EL (cell line): ENCODE results near the gene GAS2L3.
"Not testable (repeated sequence)": the region's sequence is repeated elsewhere in the genome, so short reads cannot be mapped to it uniquely, and the experiment has no call there.

Experiments
- DNase-seq: peaks from one replicate; pipeline ENCODE4 v3.0.0-alpha.2; 2016

Gene GAS2L3

DNA sequence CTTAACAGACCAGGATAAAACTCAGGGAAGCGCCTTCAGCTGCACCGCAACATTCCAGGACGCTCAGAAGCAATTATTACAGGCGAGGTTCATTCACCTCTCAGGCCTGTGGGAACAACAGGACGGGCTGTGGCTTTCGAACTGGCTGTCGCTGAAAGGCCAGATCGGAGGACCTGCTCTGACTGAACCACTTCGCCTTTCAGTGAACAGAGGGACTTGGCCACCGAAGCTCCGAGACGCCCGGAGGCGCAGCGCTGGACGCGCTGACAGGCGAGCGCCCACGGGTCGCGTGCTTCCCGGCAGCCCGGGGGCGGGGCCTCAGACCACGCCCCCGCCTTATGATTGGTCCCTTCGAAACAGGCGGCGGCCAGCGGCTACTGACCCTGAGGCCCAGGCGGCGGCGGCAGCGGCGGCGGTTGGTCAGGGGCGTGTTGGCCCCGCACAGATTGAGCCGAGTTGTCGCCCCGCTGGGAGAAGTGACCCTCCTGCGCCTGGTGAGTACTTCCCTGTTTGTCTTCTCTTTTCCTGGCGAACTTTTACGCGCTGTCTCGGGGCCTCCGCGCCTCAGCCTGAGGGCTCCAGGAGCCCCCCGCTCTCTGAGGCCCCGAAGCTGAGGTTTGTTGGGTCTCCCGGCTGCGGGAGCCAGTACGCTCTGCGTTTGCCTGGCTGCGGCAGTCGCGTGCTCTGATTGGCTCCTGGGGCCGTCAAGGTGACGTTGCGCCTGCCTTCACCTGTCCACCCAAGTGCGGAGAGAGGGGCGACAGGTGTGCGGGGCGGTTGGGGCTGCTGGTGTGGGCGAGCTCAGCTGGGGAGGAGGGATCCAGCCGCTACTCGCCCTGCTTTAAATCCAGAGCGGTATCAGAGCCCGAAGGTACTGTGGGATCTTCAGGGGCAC, at the start of gene GAS2L3:
Gene GAS2L3 (plus strand): TSS at position 393 of the 895 bp plus-strand sequence. CDS start 21,221 bp downstream, outside the sequence.
- DNase-seq, result peak; percentile 89

DNA sequence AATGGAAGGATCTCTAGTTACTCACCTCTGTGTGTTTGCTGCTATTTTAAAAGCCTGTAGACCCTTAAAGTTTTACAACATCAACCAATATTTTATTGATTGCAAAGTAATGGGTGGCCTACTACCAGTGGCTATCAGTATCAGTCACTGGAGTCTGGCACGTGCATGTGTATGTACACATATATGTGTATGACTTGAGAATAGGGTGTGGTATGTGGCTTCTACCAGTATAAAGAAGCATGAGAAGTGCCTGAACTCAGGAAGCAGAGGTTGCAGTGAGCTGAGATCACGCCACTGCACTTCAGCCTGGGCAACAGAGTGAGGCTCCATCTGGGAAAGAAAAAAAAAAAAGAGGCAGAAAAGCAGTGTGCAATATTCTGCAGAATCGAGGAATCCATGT, 45.5 kb upstream of the GAS2L3 start:
- DNase-seq, result no peak

DNA sequence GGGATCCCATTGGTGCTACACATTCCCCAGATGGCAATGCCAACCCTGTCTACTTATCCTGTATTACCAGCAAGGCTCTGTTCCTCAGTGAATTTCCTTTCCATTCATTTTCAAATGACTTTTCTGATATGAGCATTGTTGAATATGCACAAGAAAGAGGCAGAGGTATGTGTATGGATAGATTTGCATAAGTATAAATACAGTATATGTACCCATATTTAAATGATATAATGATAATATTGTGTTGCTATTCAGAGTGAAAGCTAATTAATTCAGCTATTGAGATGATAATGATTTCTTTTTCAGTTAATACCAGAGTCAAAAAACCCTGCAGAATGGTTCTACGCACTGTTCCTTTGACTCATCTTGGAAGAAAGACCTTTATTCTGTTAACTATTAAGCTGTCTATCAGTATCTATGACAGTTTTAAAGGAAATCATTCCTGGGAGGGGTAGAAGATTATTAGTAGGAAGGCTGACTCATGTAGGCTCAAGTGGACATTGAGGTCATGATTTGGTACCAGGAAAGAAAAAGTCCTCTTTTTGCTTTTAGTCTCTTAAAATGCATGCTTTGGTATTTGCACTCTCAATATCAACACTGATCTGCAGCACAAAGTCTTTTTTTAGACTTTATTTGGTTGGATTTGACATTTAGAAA, 44.9 kb upstream of the GAS2L3 start:
- no peak for DNase-seq

DNA sequence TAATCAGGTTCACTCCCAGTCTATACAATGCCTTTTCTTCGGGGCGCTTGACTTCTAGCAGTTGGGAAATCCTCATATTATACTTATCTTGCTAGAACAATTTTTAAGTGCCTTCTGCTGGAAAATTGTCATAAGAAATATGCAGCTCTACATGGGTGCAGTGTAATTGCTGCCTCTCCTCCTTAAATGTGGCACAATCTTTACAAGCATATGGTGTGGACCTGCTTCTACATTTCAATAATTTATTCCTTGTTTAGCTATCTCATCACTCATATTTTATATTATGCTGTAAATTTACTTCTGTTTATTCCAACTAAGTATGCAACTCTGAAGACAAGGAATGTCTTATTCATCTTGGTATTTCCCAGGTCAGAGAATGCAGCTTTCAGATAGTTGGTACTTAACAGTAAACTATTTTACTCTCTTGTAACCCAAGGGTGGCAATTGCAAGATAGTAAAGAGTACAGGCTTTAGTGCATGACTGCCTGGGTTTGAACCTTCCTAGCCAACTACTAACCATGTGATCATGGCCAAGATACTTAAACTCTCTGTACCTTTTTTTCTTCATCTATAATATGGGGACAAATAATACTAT, 43.6 kb upstream of the GAS2L3 start:
- DNase-seq, result no peak

DNA sequence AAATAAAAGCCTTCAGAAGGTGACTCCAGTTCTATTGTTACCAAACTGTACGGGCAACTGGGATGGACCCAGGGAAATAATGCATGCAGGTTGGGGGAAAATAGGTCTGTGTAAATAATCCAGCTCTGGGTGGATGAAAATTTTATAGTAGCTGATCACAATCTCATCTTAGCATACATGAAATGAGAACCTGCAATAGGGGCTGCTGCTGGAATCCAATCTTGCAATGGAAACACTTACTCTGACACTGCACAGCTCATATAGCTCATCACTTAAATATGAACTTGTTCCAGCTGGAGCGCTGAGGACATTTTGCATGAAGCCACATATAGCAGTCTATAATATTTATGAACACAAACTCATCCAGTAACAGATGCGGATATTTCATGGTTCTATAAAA, 40.1 kb upstream of the GAS2L3 start:
- DNase-seq, result no peak

DNA sequence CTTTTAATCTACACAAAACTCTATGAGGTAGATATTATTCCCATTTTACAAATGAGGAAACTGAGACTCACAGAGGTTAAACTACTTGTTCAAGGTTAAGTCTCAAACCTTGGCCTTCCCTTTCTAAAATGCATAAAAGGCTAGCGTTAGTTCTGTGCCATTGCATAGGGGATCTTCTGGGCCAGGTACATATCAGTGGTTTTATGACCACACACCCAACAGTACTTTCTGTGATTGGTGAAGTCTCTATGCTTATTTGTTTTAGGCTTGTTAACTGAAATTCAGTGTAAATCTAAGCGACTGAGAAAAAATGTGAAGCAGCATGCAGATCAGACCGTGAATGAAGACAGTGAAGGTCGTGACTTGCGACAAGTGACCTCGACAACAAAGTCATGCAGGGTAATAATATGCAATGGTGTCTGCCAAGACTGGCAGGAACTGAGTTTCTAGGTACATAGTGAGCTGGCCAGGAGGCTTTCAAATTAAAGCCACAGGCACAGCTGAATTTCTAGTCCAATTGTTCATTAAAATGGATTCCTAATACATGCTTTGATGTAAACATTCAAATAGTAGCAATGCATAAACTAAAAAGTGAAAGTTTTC, 38.8 kb upstream of the GAS2L3 start:
- DNase-seq, result no peak

DNA sequence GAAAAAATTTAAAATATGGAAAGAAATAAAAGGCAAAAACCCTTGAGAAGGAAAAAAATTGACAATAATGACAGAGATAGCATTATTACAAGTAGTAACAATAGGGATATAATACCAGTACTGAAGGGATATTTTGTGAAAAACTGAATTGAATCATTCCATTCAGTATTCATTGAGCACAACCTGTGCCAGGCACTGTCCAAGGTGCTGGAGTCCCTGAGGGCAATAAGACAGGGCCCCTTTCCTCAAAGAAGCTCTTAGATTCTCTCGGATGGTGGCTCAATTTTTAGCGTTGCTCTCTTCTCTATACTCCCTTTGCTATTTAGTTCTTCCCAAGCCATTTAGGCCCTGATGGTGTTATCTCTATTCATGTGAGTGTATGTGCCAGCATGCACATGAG, 34.3 kb upstream of the GAS2L3 start:
- DNase-seq, result peak; percentile 41

DNA sequence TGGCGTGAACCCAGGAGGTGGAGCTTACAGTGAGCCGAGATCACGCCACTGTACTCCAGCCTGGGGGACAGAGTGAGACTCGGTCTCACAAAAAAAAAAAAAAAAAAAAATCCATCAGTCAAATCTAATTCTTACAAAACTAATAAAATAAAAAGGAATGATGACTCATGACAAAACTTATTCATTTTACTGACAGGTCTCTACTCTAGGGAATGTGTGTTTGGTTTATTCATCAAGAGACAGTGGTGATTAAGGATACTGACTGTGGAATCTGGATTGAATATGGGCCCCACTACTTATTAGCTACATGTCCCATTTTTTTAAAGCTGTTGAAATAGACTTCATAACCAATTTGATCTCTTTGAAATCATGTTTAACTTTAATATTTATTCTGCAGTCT, 29.3 kb upstream of the GAS2L3 start:
- no peak for DNase-seq

DNA sequence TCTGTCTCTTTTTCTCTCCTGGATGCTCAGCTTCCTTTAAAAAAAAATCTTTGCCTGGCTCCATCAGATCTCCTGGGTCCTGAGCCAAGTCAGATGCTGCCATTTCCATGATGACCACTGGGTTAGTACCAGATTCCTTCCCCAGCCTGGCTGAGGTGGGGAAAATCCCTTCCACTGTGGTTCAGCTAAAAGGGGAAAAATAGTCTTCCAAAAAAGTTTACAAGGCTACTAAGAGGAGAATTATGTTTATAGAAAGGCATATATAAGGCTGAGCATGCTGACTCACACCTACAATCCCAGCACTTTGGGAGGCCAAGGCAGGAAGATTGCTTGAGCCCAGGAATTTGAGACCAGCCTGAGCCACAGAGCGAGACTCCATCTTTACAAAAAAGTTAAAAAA, 28.4 kb upstream of the GAS2L3 start:
- DNase-seq, result peak; percentile 47

DNA sequence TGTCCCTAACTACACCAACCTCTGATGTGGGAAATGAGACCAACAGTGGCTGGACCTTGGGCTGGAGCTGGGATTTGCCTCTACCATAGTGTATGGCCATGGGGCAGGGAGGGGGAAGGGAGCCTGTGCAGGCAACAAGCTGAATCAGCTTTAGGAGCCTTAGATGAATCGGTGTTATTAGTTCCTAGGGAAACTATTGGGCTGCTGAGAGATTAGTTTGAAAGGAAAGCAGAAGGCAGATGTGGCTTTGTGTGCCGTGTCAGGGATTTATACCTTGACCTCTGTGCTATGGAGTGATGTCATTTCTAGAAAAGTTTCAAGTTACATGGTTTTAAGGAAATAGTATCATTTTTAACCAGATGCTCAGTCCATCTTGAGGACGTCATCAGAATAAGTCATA, 19.5 kb upstream of the GAS2L3 start:
- no peak for DNase-seq

DNA sequence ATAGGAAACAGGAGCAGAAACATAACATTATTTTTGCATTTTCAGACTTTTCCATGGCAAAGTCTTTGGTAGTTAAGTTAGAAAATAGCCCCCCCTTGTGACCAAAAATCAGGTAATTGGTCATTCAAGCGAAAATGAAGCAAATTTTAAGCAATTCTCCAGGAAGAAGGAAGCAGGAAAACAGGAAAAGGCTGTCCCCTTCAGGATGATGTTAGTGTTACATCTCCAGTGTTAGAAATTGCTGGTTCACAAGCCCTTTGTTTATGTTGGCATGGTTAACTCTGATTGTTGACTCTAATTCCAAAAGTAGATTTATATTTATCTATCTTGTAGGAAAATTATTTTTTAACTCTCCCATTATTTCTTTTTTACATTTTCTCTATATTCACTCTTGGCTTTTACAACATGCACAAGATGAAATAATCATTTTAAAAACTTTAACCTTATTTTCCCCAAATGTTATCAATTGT, 18.8 kb upstream of the GAS2L3 start:
- peak; percentile 84 for DNase-seq

DNA sequence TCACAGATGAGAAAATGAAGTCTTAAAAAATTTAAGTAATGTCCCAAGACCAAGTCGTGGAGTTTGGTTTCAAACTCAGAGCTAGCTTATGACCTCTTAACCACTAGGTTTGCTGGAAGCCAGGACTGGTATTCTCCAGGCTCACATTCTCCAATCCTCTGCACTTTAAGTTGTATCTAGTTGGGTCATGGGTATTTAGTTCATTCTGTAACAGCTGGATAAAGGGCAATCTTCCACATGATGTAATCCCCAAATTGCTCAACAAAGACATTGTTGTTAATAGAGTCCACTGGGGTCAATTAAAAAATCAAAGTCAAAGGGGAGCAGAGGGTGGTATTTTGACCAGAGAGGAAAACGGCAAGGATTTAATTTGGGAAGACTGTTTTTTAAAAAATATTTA, 17.8 kb upstream of the GAS2L3 start:
- no peak for DNase-seq

DNA sequence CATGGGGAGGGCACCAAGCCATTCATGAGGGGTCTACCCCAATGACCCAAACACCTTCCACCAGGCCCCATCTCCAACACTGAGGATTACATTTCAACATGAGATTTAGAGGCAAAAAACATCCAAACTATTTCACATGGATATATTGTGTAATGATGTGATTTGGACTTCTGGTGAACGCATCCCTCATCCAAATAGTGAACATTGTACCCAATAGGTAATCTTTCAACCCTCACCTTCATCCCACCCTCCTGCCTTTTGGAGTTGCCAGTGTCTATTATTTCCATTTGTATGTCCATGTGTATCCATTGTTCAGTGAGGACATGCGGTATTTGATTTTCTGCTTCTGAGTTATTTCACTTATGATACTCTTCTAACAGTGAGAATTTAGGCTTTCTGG, 16.1 kb upstream of the GAS2L3 start:
- no peak for DNase-seq

DNA sequence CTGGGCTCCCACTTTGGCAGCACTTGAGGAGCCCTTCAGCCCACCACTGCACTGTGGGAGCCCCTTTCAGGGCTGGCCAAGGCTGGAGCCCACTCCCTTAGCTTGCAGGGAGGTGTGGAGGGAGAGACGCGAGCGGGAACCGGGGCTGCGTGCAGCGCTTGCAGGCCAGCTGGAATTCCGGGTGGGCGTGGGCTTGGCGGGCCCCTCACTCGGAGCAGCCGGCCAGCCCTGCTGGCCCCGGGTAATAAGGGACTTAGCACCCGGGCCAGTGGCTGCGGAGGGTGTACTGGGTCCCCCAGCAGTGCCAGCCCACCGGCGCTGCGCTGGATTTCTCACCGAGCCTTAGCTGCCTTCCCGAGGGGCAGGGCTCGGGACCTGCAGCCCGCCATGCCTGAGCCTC, 14.2 kb upstream of the GAS2L3 start:
- DNase-seq, result not testable (repeated sequence)

DNA sequence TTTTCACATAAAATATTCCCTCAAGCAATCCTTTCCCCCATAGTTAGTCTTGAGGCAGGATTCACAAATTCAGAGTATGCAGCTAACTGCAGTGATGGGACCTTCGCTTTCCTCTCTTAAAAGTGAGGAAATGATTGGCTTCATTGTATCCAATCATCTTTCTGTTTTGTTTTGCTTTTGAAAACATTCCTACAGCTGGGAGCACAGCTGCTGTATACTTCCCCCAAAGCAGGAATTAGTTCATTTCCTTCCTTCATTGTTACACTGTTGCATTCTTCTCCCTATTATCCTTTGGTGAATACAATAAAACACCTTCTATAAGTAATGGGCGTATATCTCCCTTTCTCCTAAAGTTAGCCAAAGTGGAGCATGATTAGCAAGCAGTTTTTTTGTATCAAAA, 9.4 kb upstream of the GAS2L3 start:
- DNase-seq, result no peak

DNA sequence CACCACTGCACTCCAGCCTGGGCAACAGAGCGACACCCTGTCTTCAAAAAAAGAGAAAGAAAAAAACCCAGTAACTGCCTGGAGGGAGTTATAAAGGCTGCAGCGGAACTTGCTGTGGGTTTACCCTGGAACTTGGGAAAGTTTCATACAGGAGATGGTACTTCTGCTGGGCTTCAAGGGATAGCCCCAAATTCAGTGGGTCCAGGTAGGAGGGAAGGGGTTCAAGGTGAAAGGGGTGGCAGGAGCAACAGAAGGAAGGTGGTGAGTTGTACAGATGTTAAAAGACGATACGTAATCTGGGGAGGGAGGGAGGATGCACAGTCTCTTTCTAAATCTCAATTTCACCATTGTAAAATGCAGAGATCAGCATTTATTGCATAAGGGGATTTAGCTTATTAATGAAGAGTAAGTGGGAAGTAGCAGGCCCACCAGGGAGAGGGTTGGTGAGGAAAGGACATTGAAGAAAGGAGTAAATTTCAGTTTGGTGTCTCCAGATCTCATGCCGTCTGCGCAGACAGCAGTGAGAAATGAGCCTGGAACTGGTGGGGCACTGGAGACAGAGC, 8.5 kb upstream of the GAS2L3 start:
- DNase-seq, result no peak

DNA sequence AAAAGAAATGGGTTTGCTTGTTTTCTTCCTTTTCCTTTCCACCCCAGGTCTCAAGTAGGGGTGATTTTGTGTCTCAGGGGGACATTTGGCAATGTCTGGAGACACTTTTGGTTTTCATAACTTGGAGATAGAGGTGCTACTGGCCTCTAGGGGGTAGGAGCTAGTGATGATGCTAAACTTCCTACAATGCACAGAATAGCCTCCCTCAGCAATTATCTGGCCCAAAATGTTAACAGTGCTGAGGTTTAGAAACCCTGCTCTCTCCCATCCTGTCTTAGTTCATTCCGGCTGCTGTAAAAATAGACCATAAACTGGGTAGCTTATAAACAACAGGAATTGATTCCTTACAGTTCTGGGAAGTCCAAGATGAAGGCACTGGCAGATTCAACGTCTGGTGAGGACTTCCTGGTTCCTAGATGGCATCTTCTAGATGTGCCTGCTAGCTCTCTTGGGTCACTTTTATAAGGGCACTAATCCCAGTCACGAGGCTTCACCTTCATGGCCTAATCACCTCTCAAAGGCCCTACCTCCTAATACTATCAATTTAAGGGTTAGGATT, 7.4 kb upstream of the GAS2L3 start:
- no peak for DNase-seq

DNA sequence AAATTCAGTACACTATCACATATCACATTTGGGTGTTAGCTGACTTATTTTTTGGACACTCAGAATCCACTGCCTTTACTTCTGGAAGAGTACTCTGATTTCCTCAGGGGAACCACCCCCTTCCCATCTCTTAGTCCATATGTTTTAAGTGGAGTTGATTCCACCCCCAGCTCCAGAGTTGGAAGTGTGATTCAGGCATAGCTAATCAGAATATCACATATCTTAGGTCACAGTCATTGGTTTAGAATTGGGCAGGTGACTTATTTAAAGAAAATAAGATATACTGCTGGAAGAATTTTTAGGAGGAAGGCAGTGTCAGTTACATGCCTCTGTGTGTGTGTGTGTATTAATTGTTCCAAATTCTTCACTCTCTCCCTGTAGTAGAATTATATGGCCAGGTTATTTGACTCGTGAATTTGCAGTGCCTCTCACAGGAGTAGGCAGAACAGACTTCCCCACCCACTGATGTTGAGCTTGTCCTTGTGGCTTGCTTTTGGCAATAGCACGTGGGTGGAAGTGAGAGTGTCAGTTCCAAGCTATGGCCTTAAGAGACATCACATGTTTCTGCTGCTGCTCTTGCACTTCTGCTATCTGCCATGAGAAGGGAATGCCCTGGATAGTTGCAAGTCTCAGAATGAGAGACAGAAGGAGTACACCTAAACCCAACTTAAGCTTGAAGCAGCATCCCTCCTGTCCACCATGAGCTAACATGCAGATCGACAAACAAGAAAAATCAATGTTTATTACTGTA, 6.4 kb upstream of the GAS2L3 start:
- DNase-seq, result peak; percentile 19

DNA sequence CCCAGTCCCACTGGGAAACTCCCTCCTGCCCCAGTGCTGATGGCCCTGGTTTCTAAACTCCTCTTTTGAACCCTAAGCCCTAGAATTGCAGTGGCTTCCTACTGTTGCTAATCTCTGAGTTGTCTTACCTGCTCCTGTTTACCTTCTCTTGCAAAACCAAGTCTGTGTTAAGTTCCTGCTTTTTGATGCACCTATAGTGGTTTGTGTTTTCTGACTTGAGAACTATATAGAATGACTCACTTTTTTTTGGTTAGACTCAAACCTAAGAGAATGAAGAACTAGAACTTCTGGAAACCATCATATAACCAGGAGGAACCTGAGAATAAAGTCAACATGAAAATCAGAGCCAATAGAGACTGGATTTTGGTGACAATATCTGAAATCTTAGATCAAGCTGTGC, 5.5 kb upstream of the GAS2L3 start:
- DNase-seq, result no peak

DNA sequence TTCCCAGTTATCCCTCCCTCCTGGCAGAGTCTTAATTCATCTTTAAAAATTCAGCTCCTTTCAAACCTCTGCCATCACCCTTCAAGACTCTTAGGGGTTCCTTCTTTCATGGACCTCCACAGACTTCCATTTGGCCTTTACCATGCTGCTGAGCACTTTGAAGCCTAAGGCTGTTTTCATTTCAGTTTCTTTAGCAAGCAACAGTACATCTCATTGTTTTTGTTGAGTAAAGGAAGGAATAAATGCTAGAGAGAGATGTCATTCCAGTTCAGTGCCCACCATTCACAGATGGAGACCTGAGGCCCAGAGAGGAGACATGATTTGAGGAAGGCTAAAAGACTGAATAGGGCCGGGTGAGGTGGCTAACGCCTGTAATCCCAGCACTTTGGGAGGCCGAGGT, 1.3 kb upstream of the GAS2L3 start:
- no peak for DNase-seq

DNA sequence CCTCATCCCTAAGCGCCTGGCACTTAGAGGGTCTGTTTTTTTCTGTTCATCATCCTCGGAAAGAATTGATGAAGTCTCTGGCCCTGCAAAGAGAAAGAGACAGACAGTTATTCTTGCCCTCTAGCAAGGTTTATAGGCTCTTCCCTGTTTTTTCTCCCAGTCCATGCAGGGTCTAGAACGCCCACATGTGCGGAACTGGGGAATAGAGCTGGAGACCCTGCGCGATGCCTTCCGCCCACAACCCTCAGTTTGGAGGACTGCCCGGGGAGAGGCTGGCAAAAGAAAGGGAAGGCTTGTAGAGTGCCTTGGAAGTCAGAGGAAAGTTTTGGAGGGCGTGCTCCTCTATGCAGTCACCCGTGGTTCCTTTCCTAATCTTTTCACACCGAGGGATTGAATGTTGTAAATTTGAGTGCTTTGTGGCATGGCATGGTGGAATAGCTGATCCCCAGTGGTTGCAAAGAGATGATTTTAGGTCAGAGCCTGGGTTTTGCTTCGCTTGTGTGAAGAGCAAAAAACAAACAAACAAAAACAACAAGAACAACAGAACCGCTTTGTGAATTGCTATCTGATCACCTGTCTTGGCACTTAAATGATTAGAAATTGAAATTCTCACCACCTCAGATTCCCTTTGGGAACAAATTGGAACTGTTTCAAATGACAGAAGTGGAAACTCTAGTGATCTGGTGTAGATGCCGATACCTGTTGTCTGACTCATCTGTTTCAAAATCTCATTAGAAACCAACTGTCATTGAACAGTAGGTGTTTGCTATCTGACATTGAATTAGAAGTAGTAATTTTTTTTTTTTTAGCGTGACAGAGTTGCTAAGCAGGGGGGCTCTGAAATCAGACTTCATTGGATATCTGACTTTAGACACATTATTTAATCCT, 947 bp downstream of the GAS2L3 start:
- DNase-seq, result peak; percentile 57
